ENCODE measurements around the gene RNLS.

RNLS gene

DNA sequence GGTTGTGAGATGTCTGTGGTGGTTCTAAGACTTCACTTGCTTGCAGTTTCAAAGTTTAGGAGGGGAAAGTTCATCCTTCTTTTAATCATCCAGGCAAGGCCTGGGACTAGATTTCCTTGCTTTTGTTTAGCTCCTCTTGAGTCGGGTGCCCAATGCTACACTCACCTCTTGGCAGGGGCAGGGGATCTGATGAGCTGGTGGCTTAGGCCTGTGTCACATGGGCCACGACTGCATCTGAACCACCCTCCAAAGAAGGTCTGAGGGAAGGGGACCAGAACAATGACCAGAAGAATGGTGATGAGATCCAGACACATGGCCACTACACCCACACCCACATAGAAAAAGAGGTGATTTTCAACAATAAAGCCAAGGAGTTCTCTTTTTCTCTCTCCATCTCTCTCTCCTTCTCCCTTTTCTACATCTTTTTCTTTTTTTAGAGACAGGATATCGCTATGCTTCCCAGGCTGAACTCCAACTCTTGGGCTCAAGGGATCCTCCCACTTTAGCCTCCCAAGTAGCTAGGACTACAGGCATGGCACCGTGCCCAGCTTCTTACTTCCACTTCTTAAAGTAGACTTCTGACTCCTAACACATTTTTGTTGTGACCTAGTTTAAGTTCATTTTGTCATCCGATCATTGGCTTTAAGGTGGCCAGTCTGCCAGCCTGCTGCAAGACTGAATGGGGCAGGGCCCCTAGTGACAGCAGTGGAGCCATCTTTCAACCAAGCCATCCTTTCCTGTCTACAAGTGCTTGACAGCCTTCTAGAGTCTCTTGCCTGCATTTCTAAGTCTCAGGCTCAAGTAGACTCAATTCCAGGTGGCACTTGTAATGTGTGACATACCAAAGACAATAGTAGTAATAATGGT, 350.9 kb downstream of the RNLS start (continued):
- no peak for TF ChIP-seq ISL1 (CRISPR knock-in tag; IDR thresholded peaks at IDR 0.05)
- no peak for TF ChIP-seq ZC3H10 (CRISPR knock-in tag; IDR thresholded peaks at IDR 0.05)

DNA sequence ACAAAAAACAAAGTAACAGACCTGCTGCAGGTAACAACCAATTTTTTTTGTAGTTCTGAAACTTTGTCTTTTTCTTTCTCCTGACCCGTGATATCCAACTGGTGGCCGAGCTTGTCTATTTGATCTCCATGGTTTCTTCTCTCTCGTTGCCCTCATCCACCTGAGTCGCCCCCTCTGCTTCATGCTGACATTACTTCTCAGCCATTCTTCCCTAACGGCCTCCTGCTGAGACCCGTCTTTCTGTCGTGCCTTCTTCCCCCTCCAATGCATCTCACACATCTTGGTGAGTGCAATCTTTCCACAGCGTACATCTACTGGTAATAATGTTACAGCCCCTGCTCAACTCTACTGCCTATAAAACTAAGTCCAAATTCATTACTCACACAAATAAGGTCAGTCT, 352.9 kb downstream of the RNLS start:
- no peak for ATAC-seq
- TF ChIP-seq ZC3H10 (CRISPR knock-in tag; IDR thresholded peaks at IDR 0.05): no peak
- no peak for TF ChIP-seq ESRRG (CRISPR knock-in tag; IDR thresholded peaks at IDR 0.05)
- no peak for TF ChIP-seq ZNF8 (CRISPR knock-in tag; IDR thresholded peaks at IDR 0.05)
- no peak for TF ChIP-seq PPARA (CRISPR knock-in tag; IDR thresholded peaks at IDR 0.05; ENCODE audit: borderline replicate concordance)
- TF ChIP-seq RARB (CRISPR knock-in tag; IDR thresholded peaks at IDR 0.05): no peak
- TF ChIP-seq TCF4 (CRISPR knock-in tag; IDR thresholded peaks at IDR 0.05; ENCODE audit: borderline replicate concordance): no peak
- TF ChIP-seq ZNF70 (CRISPR knock-in tag; IDR thresholded peaks at IDR 0.05): no peak
- no peak for TF ChIP-seq ISL1 (CRISPR knock-in tag; IDR thresholded peaks at IDR 0.05)
- TF ChIP-seq OSR1 (CRISPR knock-in tag; IDR thresholded peaks at IDR 0.05): no peak
- no peak for TF ChIP-seq ZFP30 (CRISPR knock-in tag; IDR thresholded peaks at IDR 0.05)
- TF ChIP-seq, protein P1, sequence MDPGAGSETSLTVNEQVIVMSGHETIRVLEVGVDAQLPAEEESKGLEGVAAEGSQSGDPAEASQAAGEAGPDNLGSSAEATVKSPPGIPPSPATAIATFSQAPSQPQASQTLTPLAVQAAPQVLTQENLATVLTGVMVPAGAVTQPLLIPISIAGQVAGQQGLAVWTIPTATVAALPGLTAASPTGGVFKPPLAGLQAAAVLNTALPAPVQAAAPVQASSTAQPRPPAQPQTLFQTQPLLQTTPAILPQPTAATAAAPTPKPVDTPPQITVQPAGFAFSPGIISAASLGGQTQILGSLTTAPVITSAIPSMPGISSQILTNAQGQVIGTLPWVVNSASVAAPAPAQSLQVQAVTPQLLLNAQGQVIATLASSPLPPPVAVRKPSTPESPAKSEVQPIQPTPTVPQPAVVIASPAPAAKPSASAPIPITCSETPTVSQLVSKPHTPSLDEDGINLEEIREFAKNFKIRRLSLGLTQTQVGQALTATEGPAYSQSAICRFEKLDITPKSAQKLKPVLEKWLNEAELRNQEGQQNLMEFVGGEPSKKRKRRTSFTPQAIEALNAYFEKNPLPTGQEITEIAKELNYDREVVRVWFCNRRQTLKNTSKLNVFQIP (CRISPR knock-in tag; IDR thresholded peaks at IDR 0.05; ENCODE audit: borderline replicate concordance, low read depth): no peak
- TF ChIP-seq, protein P2, sequence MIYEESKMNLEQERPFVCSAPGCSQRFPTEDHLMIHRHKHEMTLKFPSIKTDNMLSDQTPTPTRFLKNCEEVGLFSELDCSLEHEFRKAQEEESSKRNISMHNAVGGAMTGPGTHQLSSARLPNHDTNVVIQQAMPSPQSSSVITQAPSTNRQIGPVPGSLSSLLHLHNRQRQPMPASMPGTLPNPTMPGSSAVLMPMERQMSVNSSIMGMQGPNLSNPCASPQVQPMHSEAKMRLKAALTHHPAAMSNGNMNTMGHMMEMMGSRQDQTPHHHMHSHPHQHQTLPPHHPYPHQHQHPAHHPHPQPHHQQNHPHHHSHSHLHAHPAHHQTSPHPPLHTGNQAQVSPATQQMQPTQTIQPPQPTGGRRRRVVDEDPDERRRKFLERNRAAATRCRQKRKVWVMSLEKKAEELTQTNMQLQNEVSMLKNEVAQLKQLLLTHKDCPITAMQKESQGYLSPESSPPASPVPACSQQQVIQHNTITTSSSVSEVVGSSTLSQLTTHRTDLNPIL (CRISPR knock-in tag; IDR thresholded peaks at IDR 0.05; ENCODE audit: low read depth): no peak
- TF ChIP-seq ARNTL (CRISPR knock-in tag; IDR thresholded peaks at IDR 0.05; ENCODE audit: borderline replicate concordance, low read depth): no peak
- TF ChIP-seq TOX (CRISPR knock-in tag; IDR thresholded peaks at IDR 0.05; ENCODE audit: borderline replicate concordance): no peak
- TF ChIP-seq, protein P3, sequence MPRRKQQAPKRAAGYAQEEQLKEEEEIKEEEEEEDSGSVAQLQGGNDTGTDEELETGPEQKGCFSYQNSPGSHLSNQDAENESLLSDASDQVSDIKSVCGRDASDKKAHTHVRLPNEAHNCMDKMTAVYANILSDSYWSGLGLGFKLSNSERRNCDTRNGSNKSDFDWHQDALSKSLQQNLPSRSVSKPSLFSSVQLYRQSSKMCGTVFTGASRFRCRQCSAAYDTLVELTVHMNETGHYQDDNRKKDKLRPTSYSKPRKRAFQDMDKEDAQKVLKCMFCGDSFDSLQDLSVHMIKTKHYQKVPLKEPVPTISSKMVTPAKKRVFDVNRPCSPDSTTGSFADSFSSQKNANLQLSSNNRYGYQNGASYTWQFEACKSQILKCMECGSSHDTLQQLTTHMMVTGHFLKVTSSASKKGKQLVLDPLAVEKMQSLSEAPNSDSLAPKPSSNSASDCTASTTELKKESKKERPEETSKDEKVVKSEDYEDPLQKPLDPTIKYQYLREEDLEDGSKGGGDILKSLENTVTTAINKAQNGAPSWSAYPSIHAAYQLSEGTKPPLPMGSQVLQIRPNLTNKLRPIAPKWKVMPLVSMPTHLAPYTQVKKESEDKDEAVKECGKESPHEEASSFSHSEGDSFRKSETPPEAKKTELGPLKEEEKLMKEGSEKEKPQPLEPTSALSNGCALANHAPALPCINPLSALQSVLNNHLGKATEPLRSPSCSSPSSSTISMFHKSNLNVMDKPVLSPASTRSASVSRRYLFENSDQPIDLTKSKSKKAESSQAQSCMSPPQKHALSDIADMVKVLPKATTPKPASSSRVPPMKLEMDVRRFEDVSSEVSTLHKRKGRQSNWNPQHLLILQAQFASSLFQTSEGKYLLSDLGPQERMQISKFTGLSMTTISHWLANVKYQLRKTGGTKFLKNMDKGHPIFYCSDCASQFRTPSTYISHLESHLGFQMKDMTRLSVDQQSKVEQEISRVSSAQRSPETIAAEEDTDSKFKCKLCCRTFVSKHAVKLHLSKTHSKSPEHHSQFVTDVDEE (CRISPR knock-in tag; IDR thresholded peaks at IDR 0.05): no peak
- TF ChIP-seq ZFP3 (CRISPR knock-in tag; IDR thresholded peaks at IDR 0.05): no peak
- no peak for TF ChIP-seq GLIS3 (CRISPR knock-in tag; IDR thresholded peaks at IDR 0.05)
- no peak for TF ChIP-seq ZNF565 (CRISPR knock-in tag; conservative IDR thresholded peaks at IDR 0.05; ENCODE audit: low read depth)
- TF ChIP-seq, protein P4, sequence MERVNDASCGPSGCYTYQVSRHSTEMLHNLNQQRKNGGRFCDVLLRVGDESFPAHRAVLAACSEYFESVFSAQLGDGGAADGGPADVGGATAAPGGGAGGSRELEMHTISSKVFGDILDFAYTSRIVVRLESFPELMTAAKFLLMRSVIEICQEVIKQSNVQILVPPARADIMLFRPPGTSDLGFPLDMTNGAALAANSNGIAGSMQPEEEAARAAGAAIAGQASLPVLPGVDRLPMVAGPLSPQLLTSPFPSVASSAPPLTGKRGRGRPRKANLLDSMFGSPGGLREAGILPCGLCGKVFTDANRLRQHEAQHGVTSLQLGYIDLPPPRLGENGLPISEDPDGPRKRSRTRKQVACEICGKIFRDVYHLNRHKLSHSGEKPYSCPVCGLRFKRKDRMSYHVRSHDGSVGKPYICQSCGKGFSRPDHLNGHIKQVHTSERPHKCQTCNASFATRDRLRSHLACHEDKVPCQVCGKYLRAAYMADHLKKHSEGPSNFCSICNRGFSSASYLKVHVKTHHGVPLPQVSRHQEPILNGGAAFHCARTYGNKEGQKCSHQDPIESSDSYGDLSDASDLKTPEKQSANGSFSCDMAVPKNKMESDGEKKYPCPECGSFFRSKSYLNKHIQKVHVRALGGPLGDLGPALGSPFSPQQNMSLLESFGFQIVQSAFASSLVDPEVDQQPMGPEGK (CRISPR knock-in tag; IDR thresholded peaks at IDR 0.05; ENCODE audit: borderline replicate concordance): no peak
- TF ChIP-seq, protein P5, sequence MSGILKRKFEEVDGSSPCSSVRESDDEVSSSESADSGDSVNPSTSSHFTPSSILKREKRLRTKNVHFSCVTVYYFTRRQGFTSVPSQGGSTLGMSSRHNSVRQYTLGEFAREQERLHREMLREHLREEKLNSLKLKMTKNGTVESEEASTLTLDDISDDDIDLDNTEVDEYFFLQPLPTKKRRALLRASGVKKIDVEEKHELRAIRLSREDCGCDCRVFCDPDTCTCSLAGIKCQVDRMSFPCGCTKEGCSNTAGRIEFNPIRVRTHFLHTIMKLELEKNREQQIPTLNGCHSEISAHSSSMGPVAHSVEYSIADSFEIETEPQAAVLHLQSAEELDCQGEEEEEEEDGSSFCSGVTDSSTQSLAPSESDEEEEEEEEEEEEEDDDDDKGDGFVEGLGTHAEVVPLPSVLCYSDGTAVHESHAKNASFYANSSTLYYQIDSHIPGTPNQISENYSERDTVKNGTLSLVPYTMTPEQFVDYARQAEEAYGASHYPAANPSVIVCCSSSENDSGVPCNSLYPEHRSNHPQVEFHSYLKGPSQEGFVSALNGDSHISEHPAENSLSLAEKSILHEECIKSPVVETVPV (CRISPR knock-in tag; IDR thresholded peaks at IDR 0.05): no peak

DNA sequence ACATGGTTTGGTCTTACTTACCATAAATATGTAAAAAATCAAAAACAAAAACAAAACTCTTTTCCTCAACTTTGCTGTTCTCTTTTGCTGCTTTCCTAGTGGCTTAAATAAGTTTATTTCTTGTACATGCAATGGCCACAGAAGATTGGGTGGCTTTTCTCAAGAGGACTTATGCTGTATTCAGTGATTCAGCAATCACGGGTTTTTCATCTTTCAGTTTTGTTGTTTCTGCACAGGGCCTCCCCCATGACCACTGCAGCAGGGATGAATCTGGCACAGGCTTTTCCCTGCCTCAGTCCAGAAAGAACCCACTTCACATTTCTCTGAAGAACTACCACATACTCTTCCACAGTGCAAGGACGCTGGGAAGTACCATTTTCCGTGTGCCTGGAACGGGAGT, 355.0 kb downstream of the RNLS start:
- no peak for ATAC-seq
- TF ChIP-seq, protein P5 (CRISPR knock-in tag; IDR thresholded peaks at IDR 0.05): no peak
- TF ChIP-seq ZFP30 (CRISPR knock-in tag; IDR thresholded peaks at IDR 0.05) (no peak), ZNF565 (CRISPR knock-in tag; conservative IDR thresholded peaks at IDR 0.05; ENCODE audit: low read depth) (no peak), ZNF8 (CRISPR knock-in tag; IDR thresholded peaks at IDR 0.05) (no peak)
- TF ChIP-seq, protein P3 (CRISPR knock-in tag; IDR thresholded peaks at IDR 0.05): no peak
- TF ChIP-seq, protein P2 (CRISPR knock-in tag; IDR thresholded peaks at IDR 0.05; ENCODE audit: low read depth): no peak

Measured in SK-N-SH treated with all-trans-retinoic acid at 6 μM for 48 hours (cell line).